Astrocyte of the spinal cord (primary cell): ENCODE results near the gene BTBD10.

Experiments
- DNase-seq: peaks from one replicate; pipeline ENCODE4 v3.0.0; 2011; ENCODE audit warnings: low read depth, low spot score
- H3K4me3 ChIP-seq: 2 replicates; pipeline ENCODE4 v1.5.1; 2011; ENCODE audit warnings: low read depth, mild to moderate bottlenecking, low read length, moderate library complexity
- in situ Hi-C: cut with HindIII; loops from 2 replicates; pipeline ENCODE4 v1.10.0; 2017; ENCODE audit warnings: low sequenced_read_pairs
- TF ChIP-seq, protein P1 (sequence below): IDR thresholded peaks from 2 replicates; pipeline ENCODE4 v1.5.1; 2012; ENCODE audit warnings: low read depth, mild to moderate bottlenecking, low read length, inconsistent platforms

Gene BTBD10

DNA sequence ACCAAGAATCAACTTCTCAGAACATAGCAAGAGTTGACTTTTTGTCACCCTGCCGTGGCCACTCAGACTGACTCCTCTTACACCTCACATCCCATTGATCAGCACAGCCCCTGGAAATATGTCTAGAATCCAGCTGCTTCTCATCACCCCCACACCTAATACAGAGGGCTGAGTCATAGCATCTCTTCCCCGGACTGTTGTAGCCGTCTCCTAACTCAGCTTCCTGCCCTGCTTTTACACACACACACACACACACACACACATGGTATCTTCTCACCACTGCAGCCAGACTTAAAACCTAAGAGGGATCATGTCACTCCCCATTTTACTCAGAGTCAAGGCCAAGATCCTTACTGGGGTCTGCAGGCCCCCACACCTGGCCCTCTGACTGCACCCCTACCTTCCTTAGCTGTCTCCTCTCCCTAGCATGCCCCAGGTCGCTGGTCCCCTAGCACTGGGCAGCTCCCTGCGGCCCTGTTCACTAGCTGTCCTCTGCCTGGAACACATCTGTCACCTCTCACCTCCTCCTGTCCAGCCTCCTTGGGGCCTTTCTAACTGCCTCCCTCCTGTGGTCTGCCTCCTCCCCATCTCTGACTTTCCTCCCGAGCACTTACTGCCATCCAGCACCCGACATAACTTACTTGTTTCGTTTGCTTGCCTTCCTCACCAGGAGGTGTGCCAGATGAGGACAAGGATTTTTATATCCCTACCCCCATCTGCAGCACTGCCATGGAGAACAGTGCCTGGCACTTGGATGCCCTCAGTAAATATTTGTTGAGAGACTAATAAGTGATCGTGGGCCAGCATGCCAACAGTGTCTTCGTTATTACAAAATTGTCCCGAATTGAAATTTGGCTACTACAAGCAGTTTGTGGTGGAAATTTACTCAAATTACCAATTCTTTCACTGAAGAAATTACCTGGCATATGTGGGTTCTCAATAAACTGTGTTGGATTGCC, 123.5 kb downstream of the BTBD10 start:
- TF ChIP-seq, protein P1, sequence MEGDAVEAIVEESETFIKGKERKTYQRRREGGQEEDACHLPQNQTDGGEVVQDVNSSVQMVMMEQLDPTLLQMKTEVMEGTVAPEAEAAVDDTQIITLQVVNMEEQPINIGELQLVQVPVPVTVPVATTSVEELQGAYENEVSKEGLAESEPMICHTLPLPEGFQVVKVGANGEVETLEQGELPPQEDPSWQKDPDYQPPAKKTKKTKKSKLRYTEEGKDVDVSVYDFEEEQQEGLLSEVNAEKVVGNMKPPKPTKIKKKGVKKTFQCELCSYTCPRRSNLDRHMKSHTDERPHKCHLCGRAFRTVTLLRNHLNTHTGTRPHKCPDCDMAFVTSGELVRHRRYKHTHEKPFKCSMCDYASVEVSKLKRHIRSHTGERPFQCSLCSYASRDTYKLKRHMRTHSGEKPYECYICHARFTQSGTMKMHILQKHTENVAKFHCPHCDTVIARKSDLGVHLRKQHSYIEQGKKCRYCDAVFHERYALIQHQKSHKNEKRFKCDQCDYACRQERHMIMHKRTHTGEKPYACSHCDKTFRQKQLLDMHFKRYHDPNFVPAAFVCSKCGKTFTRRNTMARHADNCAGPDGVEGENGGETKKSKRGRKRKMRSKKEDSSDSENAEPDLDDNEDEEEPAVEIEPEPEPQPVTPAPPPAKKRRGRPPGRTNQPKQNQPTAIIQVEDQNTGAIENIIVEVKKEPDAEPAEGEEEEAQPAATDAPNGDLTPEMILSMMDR, result no peak
- in situ Hi-C loops, result no loop called here
- DNase-seq, result peak; percentile 88
- no peak overlapping the region for H3K4me3 ChIP-seq

DNA sequence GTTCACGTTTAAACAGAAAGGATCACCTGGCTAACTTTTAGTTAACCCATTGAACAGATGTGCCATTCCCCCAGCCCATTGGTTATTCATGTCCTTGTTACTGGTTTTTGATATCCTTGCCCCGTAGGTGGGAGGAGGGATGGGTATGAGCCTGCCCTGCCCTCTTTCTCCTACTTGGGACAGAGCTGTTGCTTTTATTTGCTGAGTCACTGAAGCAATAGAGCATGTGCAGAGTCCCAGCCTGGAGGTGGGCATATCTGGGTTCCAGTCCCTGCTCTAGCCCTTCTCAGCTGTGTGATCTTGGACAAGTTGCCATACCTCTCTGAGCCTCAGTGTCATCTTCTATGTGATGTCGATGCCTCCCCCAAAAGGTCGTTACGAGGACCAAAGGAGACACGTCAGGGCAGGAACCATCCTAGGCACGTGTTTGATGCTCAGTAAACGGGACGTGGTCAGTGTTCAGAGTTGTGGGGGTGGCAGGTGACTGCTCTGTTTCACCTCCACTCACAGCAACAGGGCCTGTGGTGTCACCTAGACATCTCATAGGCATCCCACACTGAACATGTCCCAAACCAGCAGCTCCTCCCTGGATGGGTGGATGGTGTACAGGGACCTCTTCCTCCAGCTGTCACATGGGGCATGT, 124.5 kb downstream of the BTBD10 start:
- TF ChIP-seq, protein P1, result no peak
- DNase-seq, result no peak
- in situ Hi-C loops, result no loop called here
- H3K4me3 ChIP-seq, result peak overlapping the region; percentile 24

DNA sequence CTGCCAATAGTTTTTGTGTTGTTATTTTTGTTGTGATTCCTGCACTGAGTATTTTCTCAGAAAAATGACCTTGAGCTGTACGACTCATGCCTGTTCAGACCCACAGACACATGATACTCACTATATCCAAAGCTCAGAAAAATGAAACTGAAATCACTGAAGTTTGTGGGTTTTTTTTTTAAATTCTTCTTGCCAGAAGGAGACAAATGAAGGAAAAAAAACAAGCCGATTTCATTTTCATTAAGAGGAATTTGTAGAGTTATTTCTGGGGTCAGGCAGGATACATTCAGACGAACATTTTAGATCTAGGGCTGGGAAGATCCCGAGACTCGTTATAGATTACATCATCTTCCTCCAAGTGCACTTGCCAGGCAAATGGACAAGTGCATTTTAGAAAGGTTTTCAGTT, 125.0 kb downstream of the BTBD10 start:
- DNase-seq, result peak; percentile 79
- TF ChIP-seq, protein P1, result no peak
- in situ Hi-C loops, result no loop called here
- H3K4me3 ChIP-seq, result peak overlapping the region; percentile 24
